AG09319 (cell line): ENCODE data around the gene CD14.
"Not testable (repeated sequence)": the region's sequence is repeated elsewhere in the genome, so short reads cannot be mapped to it uniquely, and the experiment has no call there.

Source experiments
- DNase-seq: peaks from one replicate; pipeline ENCODE4 v3.0.0-alpha.2; 2010; ENCODE audit warnings: low read depth; ENCODE audit errors: extremely low read depth
- CTCF ChIP-seq: IDR thresholded peaks from 2 replicates; pipeline ENCODE4 v1.5.1; 2011; ENCODE audit warnings: low read depth, mild to moderate bottlenecking, inconsistent platforms, low read length, moderate library complexity

The CD14 gene

GRCh38 chr5:140641716-140642115 is 8.7 kb upstream of the CD14 start:
- TF ChIP-seq CTCF = no peak
- DNase-seq = no peak

DNA sequence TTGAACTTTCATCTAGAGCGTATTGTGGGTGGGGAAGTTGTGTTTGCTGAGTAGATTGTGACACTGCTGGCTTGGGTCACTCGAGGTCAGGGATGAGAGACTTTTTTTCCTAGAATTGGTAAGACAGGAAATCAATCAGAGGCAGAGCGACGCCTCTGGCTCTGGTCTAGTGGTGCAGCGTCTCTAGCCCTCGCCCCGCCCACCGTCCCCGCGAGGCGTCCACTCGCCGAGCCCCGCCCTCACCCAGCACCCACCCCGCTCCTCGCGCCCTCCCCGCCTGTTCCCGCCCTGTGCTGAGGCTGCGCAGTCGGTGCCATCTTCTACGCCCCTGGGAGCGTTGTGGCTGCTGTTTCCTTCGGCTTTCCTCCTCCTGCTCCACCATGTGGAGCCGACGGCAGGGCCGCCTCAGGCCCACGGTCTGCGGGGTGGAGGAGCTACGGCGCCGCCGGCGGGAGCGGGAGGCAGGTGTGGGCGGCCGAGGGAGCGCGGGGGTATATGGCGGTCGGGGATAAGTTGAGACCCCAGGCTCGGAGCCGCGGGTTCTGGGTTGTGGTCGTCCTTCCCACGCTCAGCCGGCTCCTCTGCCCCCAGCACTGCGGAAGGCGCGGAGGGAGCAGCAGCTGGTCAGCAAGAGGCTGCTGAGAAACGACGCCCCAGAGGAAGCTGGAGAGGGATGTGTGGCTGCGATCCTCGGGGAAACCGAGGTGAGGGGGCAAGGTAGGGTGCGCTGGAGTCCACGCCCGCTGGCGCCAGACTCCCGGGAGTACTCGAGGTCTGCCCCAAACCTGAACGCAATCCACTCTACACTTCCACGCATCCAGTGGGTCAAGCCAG is 6.4 kb upstream of the CD14 start, which contains the start of gene TMCO6:
TSS of gene TMCO6 (plus strand) at position 304 of the 834 bp plus-strand sequence. CDS start at position 381, 77 bp downstream.
- peak; percentile 56 for TF ChIP-seq CTCF

GRCh38 chr5:140638898-140639147 is 5.8 kb upstream of the CD14 start:
- DNase-seq = not testable (repeated sequence)

More for the DNA sequence above, 6.4 kb upstream of the CD14 start, which contains the start of gene TMCO6:
- DNase-seq = peak; percentile 87

- DNase-seq = no peak
- TF ChIP-seq CTCF = no peak
These were observed 4.6 kb upstream of the CD14 start for GRCh38 chr5:140637371-140638100.

- no peak for TF ChIP-seq CTCF
- DNase-seq = no peak
These were observed 2.6 kb upstream of the CD14 start for GRCh38 chr5:140635291-140636257.

DNA sequence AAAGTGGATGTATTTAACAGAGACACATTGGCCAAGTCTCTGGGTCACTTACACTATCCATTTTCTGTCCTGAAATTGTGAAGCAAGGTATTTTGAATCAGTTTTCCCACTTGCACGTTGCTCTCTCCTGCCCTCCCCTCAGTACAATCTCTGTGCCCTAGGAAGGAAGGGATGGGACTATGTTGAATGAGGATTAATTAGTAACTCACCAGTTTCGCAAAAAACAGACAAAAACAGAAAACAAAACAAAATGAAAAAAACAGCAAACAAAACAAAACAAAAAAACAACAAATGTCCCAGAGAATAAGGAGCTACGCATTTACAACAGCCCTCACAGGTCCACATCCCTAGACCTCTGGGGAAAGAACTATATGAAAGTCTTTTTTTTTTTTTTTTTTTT is 1.1 kb upstream of the CD14 start:
- no peak for TF ChIP-seq CTCF
- no peak for DNase-seq

- TF ChIP-seq CTCF = no peak
- DNase-seq = no peak
These were observed 526 bp upstream of the CD14 start for GRCh38 chr5:140633501-140633900.
